Activated CD4-positive, CD25-positive, alpha-beta regulatory T cell treated with anti-CD3 and anti-CD28 coated beads, Interleukin-2, amount 50 U/mL, for 24 hours (primary cell): ENCODE data around the gene C3orf85.

ENCODE experiments used
- ATAC-seq, 2 donors: fragments of 150-1000 bp; cut with Tn5 transposase; one replicate each; pipeline ENCODE4 v1.10.0; 2021; ENCODE audit warnings: mild to moderate bottlenecking in 1 of 2, moderate library complexity in 1 of 2

The C3orf85 gene

DNA sequence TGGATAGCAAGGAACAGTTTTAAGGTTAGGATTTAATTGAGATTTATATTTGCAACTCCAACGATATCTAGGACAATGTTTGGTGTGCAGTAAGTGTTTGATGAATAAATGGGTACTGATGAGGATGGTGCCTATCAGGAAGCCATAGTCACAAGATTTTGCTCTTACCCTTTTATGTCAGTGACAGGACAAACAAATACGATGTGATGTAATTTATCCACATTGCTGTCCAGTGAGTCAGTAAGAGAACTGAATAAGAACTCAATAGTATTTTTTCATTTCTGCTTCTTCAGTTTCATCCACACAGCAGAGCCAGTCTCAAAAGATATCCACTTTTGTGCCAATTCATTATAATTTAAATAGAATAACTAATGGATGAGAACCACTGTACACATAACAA lies 18.5 kb downstream of the C3orf85 start:
- ATAC-seq: no peak

DNA sequence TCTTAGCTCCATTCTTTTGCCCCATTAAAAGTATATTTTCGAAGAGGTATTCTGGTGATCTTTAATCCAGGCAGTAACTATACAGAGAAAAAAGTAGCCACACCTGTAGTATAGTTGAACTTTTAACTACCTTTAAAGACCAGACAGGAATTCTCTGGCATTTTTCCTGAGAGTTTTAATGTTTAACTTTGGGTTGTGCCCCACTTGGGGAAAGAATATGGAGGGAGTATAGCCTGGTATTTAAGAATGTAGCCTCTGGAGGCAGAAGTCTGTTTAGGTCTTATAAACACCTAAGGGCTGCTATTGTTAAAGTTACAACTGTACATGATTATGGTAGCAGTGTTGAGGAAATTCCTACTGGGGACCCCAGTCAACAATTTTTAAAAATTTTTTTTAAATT lies 19.3 kb downstream of the C3orf85 start:
- ATAC-seq: no peak

DNA sequence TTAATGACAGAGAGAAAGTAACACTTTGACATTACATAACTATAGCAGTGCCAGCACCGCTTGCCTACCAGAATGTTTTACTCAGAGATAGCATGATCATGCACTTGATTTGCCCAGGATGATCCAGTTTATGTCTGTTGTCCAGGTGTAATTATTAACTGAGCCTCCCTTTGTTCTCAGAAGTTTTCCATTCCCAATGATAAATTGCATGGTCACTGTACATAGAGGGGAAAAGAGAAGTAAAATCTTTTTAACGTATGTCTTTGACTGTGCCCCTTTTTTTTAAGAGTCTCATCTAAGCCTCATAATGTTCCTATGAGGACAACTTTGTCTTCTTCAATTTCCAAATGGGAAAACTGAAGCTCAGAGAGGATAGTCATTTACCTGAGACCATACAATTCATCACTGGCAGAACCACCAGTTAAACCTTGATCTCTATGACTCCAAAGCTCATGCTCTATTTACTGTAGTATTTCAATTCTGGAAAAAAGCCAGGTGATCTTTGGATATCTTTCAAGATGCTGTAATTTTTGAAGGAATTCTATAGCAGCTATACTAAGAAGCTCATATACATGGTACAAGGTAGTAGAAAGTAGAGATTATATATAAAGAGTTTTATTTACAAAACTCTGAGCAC lies 25.1 kb downstream of the C3orf85 start:
- no peak for ATAC-seq

- ATAC-seq: no peak
Observed at GRCh38 chr3:109165905-109166304, 29.4 kb downstream of the C3orf85 start.

DNA sequence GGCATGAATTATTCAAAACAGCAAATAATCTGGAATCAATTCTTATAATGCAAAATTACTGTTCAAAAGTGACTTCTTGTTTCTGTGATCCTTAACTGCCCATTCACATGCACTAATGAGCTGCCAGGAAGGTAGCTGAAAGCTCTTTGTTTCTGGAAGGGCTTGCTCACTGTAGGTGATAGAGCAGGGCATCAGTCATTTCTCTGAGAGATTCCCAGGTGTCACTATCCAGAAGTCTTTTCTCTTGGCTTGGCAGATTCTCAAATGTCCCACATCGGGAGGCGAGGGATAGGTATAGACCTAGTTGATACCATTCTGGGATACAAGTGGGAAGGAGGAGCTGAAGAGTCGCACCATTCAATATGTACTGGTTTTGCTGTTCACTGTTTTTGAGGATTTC lies 35.0 kb downstream of the C3orf85 start:
- no peak for ATAC-seq

GRCh38 chr3:109175411-109175810 lies 38.9 kb downstream of the C3orf85 start:
- ATAC-seq: no peak

DNA sequence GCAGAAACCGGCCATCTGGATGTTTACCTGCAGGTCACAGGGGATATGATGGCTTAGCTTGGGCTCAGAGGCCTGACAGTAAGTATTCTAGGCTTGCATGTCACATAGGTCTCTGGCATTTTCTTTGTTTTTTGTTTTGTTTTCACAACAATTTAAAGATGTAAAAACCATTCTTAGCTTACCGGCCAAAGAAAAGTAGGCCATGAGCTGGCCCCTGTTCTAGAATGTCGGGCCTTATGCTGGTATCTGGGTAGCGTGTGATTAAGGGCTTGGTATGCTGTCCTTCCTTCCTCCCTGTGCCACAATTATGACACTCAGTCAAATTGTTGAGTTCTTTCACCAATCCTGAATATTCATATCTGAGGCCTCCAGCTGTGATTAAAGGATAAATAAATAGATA lies 40.2 kb downstream of the C3orf85 start:
- ATAC-seq: no peak

DNA sequence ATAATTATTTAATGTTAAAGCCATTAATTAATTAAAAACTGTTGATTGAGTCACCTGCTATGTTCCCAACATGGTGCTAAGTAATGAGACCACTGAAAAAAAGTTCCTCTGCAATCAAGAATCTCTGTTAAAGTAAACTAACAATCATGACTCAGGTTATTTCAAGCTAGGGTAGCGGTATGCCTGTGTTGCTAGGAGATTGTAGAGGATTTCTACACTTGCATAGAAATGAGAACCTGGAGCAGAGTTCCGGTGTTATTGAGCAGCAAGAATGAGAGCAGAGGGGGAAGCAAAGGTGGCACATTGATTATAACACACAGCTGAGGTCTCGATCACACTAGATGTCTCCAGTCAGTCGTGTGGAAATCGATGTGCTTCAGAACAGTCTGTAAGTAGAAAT lies 41.4 kb downstream of the C3orf85 start:
- ATAC-seq: no peak

GRCh38 chr3:109178708-109179107 lies 42.2 kb downstream of the C3orf85 start:
- ATAC-seq: no peak

DNA sequence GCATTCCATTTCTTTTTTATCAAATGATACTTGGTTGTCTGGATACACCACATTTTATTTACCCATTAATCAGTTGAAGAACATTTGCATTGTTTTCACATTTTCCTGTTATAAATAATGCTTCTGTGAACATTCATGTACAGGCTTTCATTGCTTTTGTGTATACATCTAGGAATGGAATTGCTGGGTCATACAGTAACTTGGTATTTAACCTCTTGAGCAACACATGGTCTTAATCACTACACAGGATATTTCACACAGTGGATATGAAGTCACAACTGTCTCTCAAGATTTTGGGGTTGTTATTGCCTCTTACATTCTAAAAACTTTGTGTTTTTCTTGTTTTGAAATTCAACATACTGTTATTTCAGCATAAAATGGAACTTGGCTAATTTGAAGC lies 48.2 kb downstream of the C3orf85 start:
- no peak for ATAC-seq

DNA sequence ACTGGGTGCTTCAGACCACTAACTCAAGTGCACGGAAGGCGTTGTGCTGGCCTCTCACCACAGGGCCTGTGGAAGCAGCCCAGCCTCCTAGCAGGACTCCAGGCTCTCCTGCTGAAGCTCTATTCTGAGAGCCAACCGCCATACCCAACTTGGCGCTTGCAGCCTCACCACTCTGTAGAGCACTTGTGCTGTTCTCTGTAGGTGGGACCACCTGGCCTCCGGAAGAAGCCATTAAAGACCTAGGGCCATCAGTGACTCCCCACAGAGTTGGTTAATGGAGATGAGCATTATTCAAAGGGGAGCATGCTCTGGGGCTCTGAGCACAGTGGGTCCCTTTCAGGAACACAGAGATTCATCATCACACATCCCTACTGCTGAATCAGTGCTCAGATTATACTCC lies 50.9 kb downstream of the C3orf85 start:
- ATAC-seq: no peak

- no peak for ATAC-seq
Observed at GRCh38 chr3:109188741-109189140, 52.2 kb downstream of the C3orf85 start.

DNA sequence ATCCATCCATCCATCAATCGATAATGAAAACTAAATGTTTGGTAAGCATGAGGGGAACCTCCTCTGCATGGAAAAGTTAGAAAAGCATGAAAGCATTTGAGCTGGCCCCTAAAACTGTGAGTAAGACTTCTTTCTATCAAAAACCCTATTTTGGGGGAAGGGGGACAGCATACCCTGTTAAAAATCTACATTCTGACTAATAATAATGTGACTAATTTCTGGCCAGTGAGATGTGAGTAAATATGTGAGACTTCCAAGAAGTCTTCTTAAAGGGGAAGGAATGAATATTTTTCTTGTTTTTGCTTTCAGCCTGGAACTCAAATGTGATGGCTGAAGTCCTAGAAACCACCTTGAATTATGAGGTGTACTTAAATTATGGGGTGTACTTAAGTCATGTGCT lies 54.9 kb downstream of the C3orf85 start:
- ATAC-seq: no peak

DNA sequence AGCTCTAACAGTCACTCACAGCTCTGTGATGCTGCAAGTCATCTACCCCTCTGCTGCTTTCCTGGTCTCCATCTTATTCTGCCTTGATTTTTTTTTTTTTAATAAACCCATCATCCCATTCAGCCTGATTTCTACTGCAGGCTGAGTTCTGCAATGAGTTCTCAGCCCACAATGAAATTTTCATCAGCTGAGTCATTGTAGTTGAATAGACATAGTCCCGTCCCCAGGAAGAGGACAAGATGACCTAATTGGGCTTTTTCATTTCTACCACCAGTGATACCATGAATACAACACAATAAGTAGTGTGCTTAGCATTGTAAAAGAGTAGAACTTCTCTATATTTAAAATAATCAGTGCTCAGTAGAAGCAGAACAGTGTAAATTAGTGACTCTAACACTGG lies 59.3 kb downstream of the C3orf85 start:
- no peak for ATAC-seq
